Ovary (tissue), 9 donors: ENCODE results near the gene ARHGAP1. TPM values are rescaled to one million over a fixed set of nuclear protein-coding genes. Genes with fewer than 3 reads are reported as not detected.

Experiments used
- DNase-seq, 5 donors: peaks; one replicate each; pipeline ENCODE4 v3.0.0-alpha.2; 2019 to 2020
- H3K27ac ChIP-seq, 2 donors: fragments of 200-600 bp; one replicate each; pipeline versions ENCODE4 v1.5.1 to v1.8.0; 2019 to 2022
- H3K27me3 ChIP-seq: fragments of 200-600 bp; one replicate; pipeline ENCODE4 v1.8.0; 2022
- H3K36me3 ChIP-seq: fragments of 200-600 bp; sonication (generic); one replicate; pipeline ENCODE4 v1.5.1; 2019
- H3K4me1 ChIP-seq: one replicate; pipeline ENCODE4 v1.8.1; 2013; ENCODE audit warnings: mild to moderate bottlenecking, moderate library complexity; ENCODE audit not compliant: insufficient read depth
- H3K4me3 ChIP-seq: fragments of 200-600 bp; sonication (generic); one replicate; pipeline ENCODE4 v1.5.1; 2017
- H3K9me3 ChIP-seq, 2 donors: fragments of 200-600 bp in 1 of 2; sonication (generic) in 1 of 2; one replicate each; pipeline versions ENCODE4 v1.5.1 to v1.8.1; 2013 to 2019; ENCODE audit warnings: mild to moderate bottlenecking in 1 of 2, moderate library complexity in 1 of 2
- EP300 ChIP-seq: sonication (generic); formaldehyde crosslinking; IDR thresholded peaks from one replicate; pipeline ENCODE4 v1.6.1; 2017; ENCODE audit warnings: antibody characterized with exemption
- POLR2A ChIP-seq: fragments of 450-650 bp; IDR thresholded peaks from one replicate; pipeline ENCODE4 v1.6.1; 2017; ENCODE audit warnings: antibody characterized with exemption, mild to moderate bottlenecking, moderate library complexity
- WGBS, 3 donors: extraction: QIAGEN DNeasy Blood & Tissue Kit in 1 of 3; methylation state at CpG; one replicate each; pipeline versions ENCODE4 v1.1.5 to v1.1.7; 2013 to 2017; 5-methylcytosine and 5-hydroxymethylcytosine counted together
- intact Hi-C, 4 donors: fragments of 100-400 bp; cut with DNase I; formaldehyde crosslinking; loops; one replicate each; pipeline versions ENCODE4 v1.11.0 to v1.15.1; 2022 to 2023
- polyA plus RNA-seq, 2 donors: library from polyadenylated mRNA; stranded (reverse); fragments of 200-250 nt in 1 of 2; fragments of 350-450 nt in 1 of 2; fragmentation: Illumina TruSeq in 1 of 2; extraction: RNeasy Lipid Tissue Mini Kit (QIAGEN cat#74804) in 1 of 2; gene quantifications; one replicate each; pipeline ENCODE4 v1.2.3, GENCODE V29; 2013 to 2014
- total RNA-seq, 7 donors: library from RNA; depleted of rRNA in 2 of 7; stranded (reverse); fragments of >200 nt in 2 of 7; fragmentation: NEBNext Ultra II Directional in 3 of 7; extraction: Animal tissue kit (Norgen Biotek cat#: 25700) in 3 of 7; gene quantifications; one replicate each; pipeline versions ENCODE4 v1.1.0 to v1.2.4, GENCODE V29; 2016 to 2023
- TF ChIP-seq, protein P1 (sequence below), 3 donors: fragments of 450-650 bp in 2 of 3; fragments of 200-600 bp in 1 of 3; IDR thresholded peaks; one replicate each; pipeline versions ENCODE4 v1.5.1 to v1.8.0; 2016 to 2022; ENCODE audit warnings: antibody characterized with exemption in 3 of 3, mild to moderate bottlenecking in 1 of 3
- donor health status: DM: no; HTN: no; CAD: no; lungs with moderate emphysema.
- donor health status: DM: no; HTN: no; CAD: no.
- donor health status: Bipolar disorder and iron deficiency.
- donor health status: DM: yes; HTN: yes; CAD: no.
- donor health status: DM: no; HTN: no; CAD: no.
- donor health status: DM: yes; HTN: yes; CAD: no.

Gene ARHGAP1
- total and polyA plus RNA-seq, 9 donors: 24.1 to 95.9 (median 73.3) TPM

GRCh38 chr11:46675288-46675851, 25.0 kb downstream of the ARHGAP1 start:
- Histone ChIP-seq H3K4me3 (no peak overlapping the region), H3K4me1 (peaks cover 22% of the 10 kb centered on the region), H3K27me3 (no peaks in the 10 kb centered on the region), H3K36me3 (no peaks in the 10 kb centered on the region), H3K9me3 (no peaks in the 10 kb centered on the region), H3K27ac (peak overlapping the region; percentile 7 to 71)
- intact Hi-C loops: no loop called here
- TF ChIP-seq EP300 (no peak), POLR2A (no peak)
- TF ChIP-seq, protein P1, sequence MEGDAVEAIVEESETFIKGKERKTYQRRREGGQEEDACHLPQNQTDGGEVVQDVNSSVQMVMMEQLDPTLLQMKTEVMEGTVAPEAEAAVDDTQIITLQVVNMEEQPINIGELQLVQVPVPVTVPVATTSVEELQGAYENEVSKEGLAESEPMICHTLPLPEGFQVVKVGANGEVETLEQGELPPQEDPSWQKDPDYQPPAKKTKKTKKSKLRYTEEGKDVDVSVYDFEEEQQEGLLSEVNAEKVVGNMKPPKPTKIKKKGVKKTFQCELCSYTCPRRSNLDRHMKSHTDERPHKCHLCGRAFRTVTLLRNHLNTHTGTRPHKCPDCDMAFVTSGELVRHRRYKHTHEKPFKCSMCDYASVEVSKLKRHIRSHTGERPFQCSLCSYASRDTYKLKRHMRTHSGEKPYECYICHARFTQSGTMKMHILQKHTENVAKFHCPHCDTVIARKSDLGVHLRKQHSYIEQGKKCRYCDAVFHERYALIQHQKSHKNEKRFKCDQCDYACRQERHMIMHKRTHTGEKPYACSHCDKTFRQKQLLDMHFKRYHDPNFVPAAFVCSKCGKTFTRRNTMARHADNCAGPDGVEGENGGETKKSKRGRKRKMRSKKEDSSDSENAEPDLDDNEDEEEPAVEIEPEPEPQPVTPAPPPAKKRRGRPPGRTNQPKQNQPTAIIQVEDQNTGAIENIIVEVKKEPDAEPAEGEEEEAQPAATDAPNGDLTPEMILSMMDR (IDR thresholded peaks at IDR 0.05): no peak
- DNase-seq: peak in 3 of 5 donors; percentile 56 to 79 (median 59)
- WGBS, 3 donors: 18 to 35% (median 25%) methylated on average over 4 of the region's 4 CpGs

DNA sequence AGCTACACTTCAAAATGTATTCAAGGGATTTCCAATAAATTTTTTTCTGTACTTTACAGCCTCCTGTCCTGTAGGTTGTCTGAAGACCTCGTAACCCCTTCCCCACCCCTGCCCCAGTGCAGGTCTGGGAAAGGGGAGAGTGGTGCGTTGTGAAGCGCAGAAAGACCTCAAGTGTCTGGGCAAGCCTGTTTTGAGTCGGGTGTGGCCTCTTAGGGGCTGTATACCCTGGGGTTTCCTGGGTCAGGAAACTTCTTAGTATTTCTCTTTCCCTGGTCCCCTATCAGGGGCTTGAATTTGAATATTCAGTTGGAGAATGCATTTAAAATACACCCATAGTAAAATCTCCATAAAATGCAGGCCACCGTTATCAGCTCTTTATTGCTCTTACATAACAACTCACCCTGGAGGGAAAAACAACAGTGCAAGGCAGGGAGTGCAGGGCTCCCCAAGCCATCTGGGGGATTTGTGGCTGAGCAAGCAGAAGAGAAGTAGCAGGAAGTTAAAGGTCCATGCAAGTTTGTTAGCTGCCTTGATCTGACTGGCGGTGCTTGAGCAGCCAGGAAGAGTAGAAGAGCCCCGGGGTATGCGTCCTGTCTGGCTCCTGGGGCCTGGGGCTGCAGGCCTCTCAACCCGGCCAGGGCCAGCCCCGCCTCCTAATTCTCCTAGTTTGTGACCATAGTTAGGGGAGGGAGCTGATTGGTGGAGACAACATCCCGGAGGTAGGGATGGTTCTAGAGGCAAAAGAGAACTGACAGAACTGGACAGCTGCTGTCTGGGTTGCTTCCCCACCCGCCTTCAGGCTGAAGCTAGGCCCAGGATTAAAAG, 25.7 kb downstream of the ARHGAP1 start:
- DNase-seq: peak in 3 of 5 donors; percentile 43 to 58 (median 48)
- TF ChIP-seq POLR2A: no peak
- TF ChIP-seq, protein P1 (IDR thresholded peaks at IDR 0.05): no peak
- Histone ChIP-seq H3K4me1 (peaks cover 22% of the 10 kb centered on the region), H3K4me3 (no peak overlapping the region), H3K9me3 (no peaks in the 10 kb centered on the region), H3K36me3 (no peaks in the 10 kb centered on the region), H3K27me3 (no peaks in the 10 kb centered on the region), H3K27ac (peak overlapping the region; percentile 7 to 71)
- 31 to 46% (median 32%) methylated on average over 12 of the region's 12 CpGs for WGBS, 3 donors
- intact Hi-C loops: no loop called here

DNA sequence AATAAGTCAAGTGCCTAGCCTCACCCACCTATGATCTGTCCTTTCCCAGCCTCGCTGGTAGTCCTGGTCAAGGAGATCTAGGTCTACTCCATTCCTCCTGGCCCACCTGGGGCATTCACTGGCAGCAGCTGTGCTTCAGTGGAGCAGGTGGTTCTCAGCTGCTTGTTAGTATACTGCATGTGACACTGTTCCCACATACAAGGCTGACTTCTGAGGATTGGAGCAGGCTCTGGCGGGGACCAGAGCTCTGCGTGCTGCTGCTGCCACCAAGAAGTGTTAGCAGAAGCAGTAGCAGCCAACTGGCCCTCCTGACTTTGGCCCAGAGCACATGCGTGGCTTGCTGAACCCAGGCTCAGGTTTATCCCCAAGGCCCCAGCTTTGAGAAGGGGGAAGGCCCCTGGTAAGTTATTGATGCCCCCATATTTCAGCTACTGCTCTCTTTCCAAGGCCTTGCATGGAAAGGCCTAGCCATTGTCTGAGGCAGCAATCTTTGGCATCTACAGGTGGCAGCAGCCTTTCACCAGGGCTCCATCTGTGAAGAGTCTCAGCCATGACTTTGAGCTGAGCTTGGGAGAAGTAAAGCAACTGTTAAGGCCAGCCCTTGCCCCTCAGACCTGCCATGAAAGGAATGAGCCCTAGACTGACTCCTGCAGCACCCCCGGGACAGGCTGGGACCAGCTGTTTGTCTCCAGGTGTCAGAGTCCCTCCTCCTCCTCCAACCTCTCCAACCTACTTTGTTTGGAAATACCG, 26.5 kb downstream of the ARHGAP1 start:
- no peaks in the 10 kb centered on the region for H3K36me3 ChIP-seq
- intact Hi-C loops: no loop called here
- H3K27me3 ChIP-seq: no peaks in the 10 kb centered on the region
- H3K4me3 ChIP-seq: no peak overlapping the region
- no peak for DNase-seq
- H3K27ac ChIP-seq: peak overlapping the region in 1 of 2 donors; percentile 71
- WGBS, 3 donors: 67 to 72% (median 67%) methylated on average over 6 of the region's 6 CpGs
- peaks cover 22% of the 10 kb centered on the region for H3K4me1 ChIP-seq
- H3K9me3 ChIP-seq: no peaks in the 10 kb centered on the region
- TF ChIP-seq POLR2A (no peak), EP300 (no peak)
- TF ChIP-seq, protein P1 (IDR thresholded peaks at IDR 0.05): no peak

GRCh38 chr11:46672381-46672839, 28.0 kb downstream of the ARHGAP1 start:
- no peak overlapping the region for H3K27ac ChIP-seq
- no peak for DNase-seq
- peaks cover 24% of the 10 kb centered on the region for H3K4me1 ChIP-seq
- no peaks in the 10 kb centered on the region for H3K9me3 ChIP-seq
- H3K4me3 ChIP-seq: no peak overlapping the region
- no peaks in the 10 kb centered on the region for H3K36me3 ChIP-seq
- 78 to 82% (median 79%) methylated on average over 7 of the region's 7 CpGs for WGBS, 3 donors
- TF ChIP-seq POLR2A (no peak), EP300 (no peak)
- TF ChIP-seq, protein P1 (IDR thresholded peaks at IDR 0.05): no peak
- H3K27me3 ChIP-seq: no peaks in the 10 kb centered on the region
- intact Hi-C loops: no loop called here
